NCI-H82 (cell line): ENCODE measurements around the gene TENT4A.
A peak's percentile ranks its signal among the peaks of the same experiment; 100 is the strongest.

Source experiments
- DNase-seq: peaks from one replicate; lab custom pipeline; 2025; lab: John Stamatoyannopoulos, UW

TENT4A gene

DNA sequence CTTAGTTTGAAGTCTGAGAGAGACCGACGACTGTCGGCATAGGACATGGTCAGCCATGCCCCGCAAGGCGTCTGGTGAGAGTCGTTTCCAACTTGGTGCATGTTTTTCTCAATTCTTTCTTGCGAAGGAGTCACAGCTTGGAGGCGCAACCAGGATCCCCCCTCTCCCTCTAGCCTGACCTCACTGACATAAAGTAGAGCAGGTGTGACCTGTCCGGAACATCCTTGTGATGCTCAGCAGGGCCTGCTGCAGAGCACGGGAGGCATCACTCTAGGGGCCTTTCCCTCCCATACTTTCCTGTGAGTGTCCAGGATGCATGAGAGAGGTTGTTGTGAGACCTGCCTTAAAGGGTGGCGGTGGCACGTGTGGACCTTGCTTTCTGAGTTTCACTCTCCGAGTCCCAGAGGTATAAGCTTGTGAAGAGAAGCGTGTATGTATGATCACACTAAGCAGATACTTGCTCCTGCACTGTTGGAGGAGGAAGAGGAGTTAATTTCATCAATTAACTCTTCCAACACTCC, 5.0 kb downstream of the TENT4A start:
- DNase-seq, result no peak

DNA sequence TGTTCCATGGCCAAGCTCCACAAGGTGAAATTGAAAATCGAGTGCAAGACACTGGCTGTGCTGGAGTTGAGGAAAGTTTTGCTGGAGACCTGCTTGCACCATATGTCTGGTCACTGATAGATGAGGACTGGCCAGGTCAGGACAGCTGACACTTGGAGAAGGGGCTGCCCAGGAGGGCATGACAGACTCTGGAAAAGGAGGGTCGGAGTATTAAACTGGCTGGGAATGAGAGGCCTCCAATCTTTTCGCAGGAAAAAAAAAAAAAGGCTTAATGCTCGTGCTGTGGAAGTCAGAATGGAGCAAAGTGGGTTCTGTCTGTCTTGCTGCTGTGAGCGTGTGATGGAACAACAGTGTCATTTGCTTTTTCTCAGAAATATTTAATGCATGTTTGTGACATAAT, 5.5 kb downstream of the TENT4A start:
- no peak for DNase-seq

DNA sequence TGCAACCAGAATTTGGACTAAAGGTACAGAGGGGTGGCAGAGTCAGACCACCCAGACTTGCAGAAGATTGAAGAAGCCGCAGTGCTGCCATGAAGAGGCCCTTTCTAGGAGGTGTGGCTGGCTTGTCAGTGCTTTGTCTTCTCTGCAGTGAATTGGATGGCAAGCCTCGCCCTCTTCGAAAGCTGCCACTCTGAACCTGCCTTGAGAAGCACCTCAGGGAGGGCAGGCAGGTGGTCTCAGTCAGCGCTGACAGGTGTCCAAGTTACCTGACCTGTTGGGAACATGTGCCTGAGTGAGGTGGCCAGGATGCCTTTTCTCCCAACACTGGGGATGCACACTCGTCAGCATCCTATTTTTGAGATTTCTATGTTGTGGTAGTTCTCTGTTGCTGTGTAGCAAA, 6.2 kb downstream of the TENT4A start:
- DNase-seq, result no peak

DNA sequence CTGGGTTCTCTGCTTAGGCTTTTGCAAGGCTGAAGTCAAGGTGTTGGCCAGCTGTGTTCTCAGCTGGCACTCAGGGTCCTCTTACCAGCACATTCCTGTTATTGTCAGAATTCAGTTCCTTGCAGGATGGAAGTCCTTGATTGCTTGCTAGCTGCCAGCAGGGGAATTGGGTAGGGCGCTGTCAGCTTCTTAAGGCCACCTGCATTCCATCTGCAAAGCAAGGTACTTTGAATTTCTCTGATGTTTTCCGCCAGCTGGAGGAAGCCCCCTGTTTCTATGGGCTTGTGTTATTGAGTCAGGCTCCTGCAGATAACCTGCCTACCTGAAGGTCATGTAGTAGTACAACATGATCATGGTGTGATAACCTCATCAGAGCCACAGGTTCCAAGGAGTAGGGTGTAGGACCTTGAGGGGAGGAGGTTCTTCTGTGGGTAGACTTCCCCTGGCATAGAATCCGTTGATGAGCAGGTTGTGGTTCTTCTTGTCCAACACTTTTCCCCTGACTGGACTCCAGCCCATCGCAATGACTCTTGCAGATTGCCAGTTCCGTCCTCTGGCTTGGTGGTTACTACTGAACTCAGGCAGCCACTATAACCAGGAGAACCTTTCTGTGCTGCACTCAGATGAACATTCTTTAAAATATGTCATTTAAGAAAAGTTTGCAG, 6.8 kb downstream of the TENT4A start:
- no peak for DNase-seq

DNA sequence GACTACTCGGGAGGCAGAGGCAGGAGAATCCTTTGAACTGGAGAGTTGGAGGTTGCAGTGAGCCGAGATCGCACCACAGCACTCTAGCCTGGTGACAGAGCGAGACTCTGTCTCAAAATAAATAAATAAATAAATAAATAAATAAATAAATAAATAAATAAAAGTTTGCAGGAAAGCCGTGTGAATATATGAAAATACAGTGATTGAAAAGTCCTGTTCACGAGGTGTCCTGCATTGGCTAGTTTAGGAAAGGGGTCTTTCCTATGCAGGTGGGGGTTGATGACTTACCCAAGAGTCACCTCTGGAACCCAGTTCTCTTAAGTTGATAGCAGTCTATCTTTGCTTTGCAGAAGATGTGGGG, 7.3 kb downstream of the TENT4A start:
- no peak for DNase-seq

DNA sequence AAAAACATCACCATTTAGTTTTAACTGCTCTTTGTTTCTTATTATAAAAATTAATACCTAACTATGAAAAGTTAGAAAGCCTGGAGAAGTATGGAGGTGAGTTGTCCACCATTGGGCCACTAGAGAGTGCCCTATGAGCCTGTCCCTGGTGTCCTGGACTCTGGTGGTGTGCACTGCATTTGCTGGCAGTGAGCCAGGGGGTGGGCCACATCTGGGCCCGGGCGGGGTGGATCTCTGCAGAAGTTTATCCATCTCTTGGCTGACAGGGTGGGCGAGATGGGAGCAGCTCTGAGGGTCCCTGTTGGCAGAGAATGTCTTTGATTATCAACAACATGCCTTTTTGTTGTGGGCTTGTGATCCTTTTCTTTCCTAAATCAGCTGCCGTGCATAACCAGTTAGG, 8.2 kb downstream of the TENT4A start:
- DNase-seq, result no peak

DNA sequence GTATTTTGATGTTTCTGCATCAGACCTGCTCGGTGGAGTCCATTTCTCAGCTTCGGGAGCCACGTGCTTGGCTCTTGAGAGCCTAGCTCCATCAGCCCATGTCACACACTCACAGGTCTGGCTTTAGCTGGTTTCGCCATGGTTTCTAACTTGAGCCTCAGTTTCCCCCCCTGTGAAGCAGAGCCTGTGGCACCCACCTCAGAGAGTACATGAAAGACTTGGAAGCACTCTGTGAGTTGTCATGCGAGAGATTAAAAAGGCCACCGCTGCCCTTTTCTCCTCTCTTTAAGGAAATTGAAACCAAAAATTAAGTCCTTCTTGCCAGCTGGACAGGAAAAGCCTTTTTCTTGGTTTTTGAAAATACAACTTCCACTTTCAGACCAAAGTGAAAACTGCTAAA, 8.8 kb downstream of the TENT4A start:
- DNase-seq, result no peak

DNA sequence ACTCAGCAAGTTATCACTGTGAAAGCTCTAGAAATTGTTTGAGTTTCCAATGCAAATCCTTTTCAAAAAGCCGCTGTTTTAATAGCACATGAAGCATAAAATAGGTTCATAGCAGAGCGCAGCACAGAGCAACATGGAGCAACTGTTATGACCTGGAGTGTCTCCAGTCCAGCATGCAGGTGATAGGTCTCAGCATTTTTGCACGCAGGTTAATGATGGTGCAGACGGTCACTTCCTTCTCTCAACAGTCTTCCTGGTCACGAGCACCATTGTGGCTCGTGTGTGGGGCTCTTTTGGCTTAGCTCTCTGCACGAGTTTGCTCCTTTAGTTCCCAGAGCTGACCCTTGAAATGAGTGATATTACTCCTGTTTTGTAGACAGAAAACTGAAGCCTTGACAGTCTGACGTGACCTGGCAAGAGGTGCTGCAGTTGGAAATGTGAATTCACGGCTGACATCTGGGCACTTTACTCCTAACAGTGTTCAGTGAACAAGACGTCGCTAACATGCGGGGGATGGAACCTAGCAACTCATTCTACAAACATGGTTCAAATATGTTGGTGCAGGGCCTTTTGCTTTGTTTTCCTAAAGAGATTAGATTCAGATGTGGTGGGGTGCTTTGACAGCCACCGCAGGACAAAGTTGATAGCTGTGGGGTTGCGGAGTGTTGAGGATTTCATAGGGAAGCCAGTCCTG, 10.0 kb downstream of the TENT4A start:
- no peak for DNase-seq

DNA sequence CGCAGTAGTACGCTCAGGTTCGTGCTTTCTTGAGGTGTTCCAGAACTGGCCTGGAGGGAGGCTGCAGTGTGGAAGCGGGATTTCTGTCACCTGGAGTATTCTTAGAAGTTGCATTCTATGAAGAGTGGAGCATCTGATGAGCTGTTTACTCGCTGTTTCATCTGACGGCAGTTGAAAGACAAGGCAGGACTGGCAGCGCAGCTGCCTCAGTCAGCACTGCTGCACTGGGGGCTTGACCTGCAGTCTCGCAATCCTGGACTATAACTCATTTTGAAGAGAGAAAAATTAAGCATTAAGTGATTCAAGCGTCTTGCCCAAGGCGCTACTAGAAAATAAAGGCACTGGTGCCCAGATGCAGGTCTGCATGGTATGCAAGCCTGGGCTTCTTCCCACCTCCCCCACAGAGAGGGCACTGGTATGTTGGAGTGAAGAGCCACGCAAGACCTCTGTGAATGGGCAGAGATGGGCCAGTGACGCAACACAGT, 10.6 kb downstream of the TENT4A start:
- DNase-seq, result no peak

DNA sequence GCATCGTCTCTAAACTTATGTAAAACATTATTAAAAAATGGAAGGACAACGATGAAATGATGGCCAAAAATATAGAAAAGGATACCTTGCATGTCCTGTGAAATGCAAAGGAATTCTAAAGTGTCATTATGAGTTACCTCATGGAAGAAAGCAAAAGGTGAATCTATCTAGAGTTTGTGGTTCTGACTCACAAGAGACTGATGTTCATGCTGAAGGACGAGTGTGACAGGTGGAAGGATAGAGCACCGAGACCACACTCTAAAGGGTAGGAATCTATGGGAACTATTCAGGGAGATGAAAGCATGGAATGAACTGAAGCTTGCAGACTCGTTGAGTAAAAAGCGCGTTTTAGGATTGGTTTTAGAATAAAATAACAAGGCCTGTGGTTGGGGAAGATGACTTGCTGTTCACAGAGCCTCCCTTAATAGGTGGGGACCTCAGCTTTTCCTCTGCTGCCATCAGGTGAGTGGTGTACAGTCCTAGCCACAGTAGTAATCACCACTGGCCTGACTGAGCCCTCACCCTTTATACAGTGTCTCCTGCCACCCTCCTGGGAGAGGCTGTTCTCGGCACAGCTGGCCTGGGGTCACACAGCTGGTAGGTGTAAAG, 11.2 kb downstream of the TENT4A start:
- DNase-seq, result no peak

DNA sequence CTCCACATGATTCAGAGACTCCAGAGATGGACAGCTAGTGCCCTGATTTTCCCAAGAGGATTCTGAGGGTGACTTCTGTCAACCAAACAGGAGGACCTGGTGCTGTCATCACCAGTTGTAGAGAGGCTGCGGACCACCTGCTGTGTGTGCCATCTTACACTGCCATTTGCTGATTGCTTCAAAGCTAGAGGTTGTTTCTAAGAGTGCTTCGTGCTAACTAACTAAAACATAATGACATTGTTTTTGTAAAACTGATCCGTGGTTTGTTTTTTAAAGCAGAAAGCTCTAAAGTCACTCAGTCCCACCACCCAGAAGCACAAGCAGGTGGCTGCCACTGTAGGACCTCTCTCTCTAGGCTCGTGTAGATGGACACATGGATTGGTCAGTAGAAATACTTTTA, 12.2 kb downstream of the TENT4A start:
- DNase-seq, result no peak

DNA sequence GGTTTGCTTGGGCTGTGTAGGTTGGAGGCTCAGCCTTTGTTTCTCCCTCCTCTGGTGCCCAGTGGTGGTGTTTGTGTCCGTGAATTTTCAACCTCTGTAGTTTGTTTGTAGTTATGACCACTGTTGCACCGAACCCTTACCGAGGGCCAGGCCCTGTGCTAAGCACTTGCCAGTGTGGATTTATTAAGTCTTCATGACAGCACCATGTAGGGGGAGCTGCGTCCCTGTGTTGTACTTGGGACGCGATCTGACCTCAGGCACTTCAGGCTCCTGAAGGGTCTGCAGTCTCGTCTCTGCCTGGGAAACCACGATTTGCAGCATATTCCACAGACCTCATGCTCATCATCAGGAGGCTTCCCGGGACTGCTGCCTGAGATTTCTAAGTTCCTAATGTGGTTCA, 12.8 kb downstream of the TENT4A start:
- no peak for DNase-seq

DNA sequence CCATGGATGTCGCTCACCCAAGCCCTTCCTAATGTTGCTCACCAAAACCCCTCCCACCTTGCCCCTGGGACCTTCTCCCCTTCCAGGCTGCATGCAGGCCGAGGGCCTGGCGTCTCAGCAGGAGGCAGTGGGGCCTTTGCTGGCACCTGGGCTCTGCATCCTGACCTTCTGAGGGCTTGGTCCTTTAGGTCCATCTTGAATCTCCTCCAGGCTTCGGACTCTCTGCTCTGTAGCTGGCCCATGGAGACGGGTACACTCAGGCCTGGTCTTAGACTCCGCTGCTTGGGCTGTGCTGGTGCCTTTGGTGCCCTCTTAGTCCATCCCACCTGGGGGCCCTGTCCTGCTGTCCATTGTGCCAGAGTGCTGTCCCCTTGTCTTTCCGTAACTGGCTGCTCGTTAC, 14.0 kb downstream of the TENT4A start:
- no peak for DNase-seq

DNA sequence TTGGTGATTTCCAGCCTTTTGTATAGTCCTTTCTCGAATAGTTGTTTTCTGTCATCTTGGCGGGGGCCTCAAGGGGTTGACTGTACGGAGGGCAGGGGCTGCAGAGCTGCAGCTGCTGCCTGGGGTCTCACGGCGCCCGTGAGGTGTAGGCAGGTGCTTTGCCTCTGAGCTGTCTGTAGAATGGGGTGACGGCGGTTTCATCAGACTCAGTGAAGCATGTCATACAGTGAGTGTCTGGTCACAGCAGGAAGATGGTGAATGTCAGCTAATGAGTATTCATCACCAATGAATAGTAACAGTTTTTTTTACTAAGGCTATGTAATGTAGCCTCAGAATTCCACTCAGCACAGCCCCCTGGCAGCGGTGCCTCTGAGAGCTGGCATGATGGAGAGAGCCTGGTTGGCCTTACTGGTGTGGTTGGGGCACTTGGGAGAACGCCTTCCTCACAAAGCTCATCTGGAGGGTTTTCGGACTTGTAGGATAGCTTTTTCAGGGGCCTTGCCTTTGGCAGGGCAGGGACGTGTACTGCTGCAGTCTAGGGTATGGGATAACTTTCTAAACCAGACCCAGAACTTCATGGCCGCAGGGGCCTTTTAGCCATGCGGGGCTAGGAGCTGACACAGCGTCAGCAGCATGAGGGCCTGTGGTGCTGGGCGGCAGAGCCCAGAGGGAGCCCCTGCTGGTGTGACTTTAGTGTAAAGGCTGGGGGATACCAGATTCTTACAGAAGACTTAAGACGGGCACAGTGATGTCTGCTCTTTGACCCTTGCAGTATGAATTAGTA, 15.0 kb downstream of the TENT4A start:
- peak; percentile 45 for DNase-seq

DNA sequence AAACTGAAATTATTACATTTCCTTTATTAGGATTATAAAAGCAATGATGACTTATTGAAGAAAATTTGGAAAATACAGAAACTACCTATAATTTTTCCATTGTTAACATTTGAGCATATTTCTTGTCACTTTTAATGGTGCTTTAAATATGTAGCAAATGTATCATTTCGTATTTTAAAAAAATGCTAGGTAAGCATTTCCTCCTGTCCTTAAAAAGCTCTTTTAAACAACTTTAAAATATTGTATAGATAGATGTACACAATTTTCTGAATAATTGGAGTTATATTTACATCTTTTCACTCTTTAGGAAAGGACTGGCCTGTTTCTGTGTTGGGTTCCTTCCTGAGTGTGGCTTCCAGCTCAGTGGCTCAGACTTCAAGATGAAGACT, 15.6 kb downstream of the TENT4A start:
- no peak for DNase-seq

DNA sequence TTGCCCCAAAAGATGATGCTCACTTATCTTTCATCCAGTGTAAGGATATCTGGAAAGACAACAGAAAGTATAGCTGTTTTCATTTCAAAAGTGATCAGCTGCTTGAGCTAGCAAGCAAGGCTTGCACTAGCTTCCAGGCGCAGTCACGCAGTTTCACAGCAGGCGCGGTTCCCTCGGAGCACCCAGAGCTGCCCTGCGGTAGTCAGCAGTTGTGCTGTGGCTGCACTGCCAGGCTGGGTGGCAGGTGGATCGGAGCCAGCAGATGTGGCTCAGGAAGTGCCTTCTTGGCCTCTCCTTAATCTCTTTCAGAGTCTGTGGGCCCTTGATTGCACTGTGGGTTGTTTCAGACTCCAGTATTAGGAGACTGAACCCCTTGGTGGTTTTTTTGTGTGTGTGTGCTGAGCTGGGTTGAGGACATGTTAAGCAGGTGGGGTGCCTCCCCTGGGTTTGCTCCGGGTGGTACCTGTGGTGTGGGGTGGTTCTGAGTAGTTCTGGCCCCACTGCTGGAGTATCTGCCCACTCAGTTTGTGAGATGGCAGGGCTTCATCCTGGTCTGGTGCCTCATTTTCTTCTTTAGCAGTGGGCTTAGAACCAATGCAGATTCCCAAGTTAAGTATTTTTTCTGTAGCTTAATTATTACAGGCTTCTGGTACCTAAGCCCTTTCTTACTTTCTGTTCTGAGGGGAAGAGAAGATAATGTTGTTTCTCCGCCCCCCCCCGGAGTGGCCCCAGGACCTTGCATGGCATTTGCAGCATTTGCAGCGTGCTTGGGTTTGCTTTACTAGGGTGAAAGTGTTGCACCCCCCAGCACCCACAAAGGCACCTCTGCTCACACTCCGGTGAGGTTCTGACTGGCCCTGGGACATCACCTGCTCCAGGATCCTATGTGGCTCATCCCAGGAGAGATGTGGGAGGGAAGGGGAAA, 16.4 kb downstream of the TENT4A start:
- peak; percentile 57 for DNase-seq

DNA sequence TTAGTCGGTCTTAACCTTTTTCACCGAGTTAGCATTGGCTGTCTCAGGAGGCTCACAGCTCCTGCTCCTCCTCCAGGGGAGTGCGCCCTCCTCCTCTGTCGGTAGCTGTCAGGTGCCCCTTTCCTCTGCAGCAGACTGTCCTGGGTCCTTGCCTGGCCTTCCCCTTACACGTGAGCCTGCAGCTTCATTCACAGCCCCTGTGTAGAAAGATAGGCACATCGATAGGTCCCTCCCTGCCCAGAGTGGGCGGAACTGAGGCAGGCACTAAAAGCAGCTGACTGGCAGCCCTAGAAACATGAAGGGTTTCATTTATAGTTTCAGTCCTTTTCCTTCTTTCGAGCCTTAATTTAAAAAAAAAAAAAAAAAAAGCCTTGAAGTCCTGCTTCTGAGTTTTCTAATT, 17.2 kb downstream of the TENT4A start:
- DNase-seq, result no peak

DNA sequence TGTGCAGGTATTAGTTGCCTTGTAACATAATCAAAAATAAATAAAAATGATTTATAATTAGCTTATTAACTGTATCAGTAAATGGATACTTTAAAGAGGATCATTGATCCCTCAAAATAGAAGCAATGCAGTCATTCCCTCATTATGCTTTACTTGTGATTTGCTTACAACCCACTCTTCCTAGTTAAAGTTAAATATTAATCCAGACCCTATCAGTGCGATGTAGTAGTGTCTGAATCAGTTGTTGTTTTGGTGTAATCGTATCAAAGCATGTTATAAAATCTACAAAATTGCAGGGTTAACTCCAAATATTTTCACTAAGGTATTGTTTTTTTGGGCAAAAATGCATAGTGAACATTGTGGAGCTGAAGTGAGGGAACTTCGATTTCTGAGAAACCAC, 17.6 kb downstream of the TENT4A start:
- no peak for DNase-seq

DNA sequence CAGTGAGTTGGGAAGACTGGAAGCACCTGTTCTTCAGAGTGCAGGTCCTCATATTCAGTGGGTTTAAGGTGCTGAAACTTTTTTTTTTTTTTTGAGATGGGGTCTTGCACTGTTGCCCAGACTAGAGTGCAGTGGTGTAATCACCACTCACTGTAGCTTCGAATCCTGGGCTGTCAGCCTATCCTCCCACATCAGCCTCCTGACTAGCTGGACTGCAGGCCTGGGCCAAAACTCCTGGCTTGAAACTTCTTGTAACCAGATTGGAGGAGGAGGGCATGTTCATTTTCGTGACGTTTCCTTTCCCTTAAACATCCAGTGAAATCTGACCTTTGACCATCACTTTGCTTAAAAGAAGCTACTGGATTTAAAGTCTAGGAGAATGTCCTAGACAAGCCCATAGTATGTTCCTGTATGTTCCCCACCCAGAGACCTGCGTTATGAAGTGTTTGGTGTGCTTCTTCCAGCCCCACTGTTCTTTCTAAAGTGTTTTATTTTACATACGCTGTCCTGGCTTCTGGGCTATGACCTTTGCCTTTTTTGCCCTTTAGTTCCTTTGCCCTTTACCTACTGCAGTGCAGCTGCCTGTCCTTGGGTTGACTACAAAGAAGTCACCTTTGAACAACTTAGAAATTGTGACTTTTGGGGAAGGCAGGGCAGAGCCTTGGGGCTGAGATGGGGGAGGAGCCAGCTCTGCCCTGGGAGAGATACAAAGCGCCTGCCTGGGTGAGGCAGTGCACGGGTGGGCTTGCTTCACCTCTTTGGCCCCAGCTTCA, 18.4 kb downstream of the TENT4A start:
- DNase-seq, result no peak

DNA sequence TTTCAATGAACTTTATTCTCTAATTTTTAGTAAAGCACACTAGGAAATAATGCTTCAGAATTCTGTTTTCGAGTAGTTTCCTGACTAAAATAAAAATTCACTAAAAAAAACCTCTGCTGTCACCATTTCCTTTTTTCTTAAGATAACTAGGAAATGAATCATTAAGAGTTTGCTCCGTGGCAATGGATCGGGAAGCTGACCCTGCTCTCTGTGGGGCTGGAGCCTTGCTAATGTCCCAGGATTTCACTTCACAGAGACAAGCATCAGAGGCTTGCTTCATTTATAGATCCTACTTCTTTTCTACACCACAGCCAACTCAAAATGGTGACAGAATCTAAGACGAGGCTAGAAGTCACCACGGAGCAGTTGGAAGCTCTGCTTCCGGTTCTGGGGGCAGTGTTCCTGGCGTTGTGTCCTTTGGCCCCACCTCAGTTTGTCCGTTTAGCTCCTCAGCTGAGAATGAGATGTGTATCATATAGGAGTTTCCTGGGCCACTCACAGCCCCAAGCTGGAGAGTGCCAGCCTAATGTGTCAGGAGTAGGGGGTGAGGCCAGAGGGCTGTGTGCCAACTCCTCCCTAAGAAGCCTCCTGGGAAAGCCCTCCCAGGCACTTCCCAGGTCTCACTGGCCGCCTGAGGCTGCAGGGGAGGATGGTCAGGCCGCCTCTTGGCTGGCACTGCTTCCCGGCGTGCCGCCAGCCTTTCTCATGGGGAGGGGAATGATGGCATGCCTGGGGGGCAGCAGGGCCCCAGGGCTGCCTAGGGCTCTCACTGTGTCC, 19.6 kb downstream of the TENT4A start:
- DNase-seq, result no peak
